VCaP (cell line): Measurements from ENCODE around the gene SCN7A.
A peak's percentile ranks its signal among the peaks of the same experiment; 100 is the strongest.

Source experiments
- H3K27ac ChIP-seq: fragments of 450-650 bp; 2 replicates; pipeline ENCODE4 v1.5.1; 2017
- CTCF ChIP-seq: fragments of 450-650 bp; conservative IDR thresholded peaks from 2 replicates; pipeline ENCODE4 v1.5.1; 2017; ENCODE audit warnings: mild to moderate bottlenecking, moderate library complexity

Gene SCN7A

GRCh38 chr2:166517533-166518061, 23.5 kb upstream of the SCN7A start:
- no peak overlapping the region for H3K27ac ChIP-seq
- no peak for TF ChIP-seq CTCF

GRCh38 chr2:166516712-166517303, 22.8 kb upstream of the SCN7A start:
- peak; percentile 75 for TF ChIP-seq CTCF
- H3K27ac ChIP-seq, result no peak overlapping the region

GRCh38 chr2:166513952-166514351, 19.9 kb upstream of the SCN7A start:
- TF ChIP-seq CTCF, result no peak
- no peak overlapping the region for H3K27ac ChIP-seq

GRCh38 chr2:166499281-166499680, 5.2 kb upstream of the SCN7A start:
- TF ChIP-seq CTCF, result no peak
- no peak overlapping the region for H3K27ac ChIP-seq

- H3K27ac ChIP-seq, result no peak overlapping the region
- no peak for TF ChIP-seq CTCF
Measured at GRCh38 chr2:166491461-166491860, 2.6 kb downstream of the SCN7A start.

GRCh38 chr2:166487171-166487570, 6.9 kb downstream of the SCN7A start:
- TF ChIP-seq CTCF, result no peak

GRCh38 chr2:166485558-166486178, 8.4 kb downstream of the SCN7A start:
- no peak for TF ChIP-seq CTCF
- H3K27ac ChIP-seq, result no peak overlapping the region

More at GRCh38 chr2:166487171-166487570, 6.9 kb downstream of the SCN7A start:
- no peak overlapping the region for H3K27ac ChIP-seq
